A673 (cell line): ENCODE data around the gene GPLD1. TPM values are rescaled to one million over a fixed set of nuclear protein-coding genes. Genes with fewer than 3 reads are reported as not detected.
A peak's percentile ranks its signal among the peaks of the same experiment; 100 is the strongest.

Experiments used
- BruUV-seq: library from RNA; stranded (reverse); fragments of 400-500 nt; replicated peaks from 2 replicates; lab custom pipeline; 2021; lab: Mats Ljungman, UMichigan
- CTCF ChIA-PET: fragments of 300-600 bp; sonication (Branson Sonifier 250); formaldehyde crosslinking; loops from one replicate; lab custom pipeline; 2022; ENCODE audit warnings: antibody characterized with exemption; lab: Charles Lee
- POLR2A ChIA-PET: fragments of 300-600 bp; sonication (Branson Sonifier 250); formaldehyde crosslinking; loops from one replicate; lab custom pipeline; 2022; ENCODE audit warnings: antibody characterized with exemption; ENCODE audit not compliant: low non-redundant PET; lab: Charles Lee
- DNase-seq: peaks from one replicate; pipeline ENCODE4 v3.0.0-alpha.2; 2015; ENCODE audit warnings: low spot score
- H3K27ac ChIP-seq: fragments of 200-600 bp; sonication (generic); 2 replicates; pipeline ENCODE4 v1.5.1; 2016; ENCODE audit warnings: mixed run types, low read depth, mild to moderate bottlenecking, mixed read lengths, antibody characterized with exemption, low read length; ENCODE audit not compliant: poor library complexity, severe bottlenecking
- H3K27me3 ChIP-seq: fragments of 200-600 bp; sonication (generic); replicated peaks from 2 replicates; pipeline ENCODE4 v1.6.1; 2017; ENCODE audit warnings: mixed run types, low read depth, mild to moderate bottlenecking, mixed read lengths, antibody characterized with exemption, low read length; ENCODE audit not compliant: insufficient read depth, poor library complexity
- H3K36me3 ChIP-seq: fragments of 200-600 bp; sonication (generic); 2 replicates; pipeline ENCODE4 v1.6.1; 2016; ENCODE audit warnings: mixed run types, mild to moderate bottlenecking, mixed read lengths, antibody characterized with exemption, low read length; ENCODE audit not compliant: insufficient read depth, poor library complexity, severe bottlenecking
- H3K4me1 ChIP-seq: fragments of 200-600 bp; sonication (generic); 2 replicates; pipeline ENCODE4 v1.6.1; 2017; ENCODE audit warnings: mixed run types, mild to moderate bottlenecking, mixed read lengths, antibody characterized with exemption, low read length; ENCODE audit not compliant: insufficient read depth, poor library complexity, severe bottlenecking
- H3K4me3 ChIP-seq: fragments of 200-600 bp; sonication (generic); 2 replicates; pipeline ENCODE4 v1.5.1; 2016; ENCODE audit warnings: low read depth, mixed run types, mild to moderate bottlenecking, mixed read lengths, low read length; ENCODE audit not compliant: poor library complexity, severe bottlenecking
- H3K9me3 ChIP-seq: fragments of 200-600 bp; sonication (generic); 2 replicates; pipeline ENCODE4 v1.6.1; 2016; ENCODE audit warnings: mixed run types, low read depth, mild to moderate bottlenecking, mixed read lengths, antibody characterized with exemption, low read length; ENCODE audit not compliant: poor library complexity, severe bottlenecking
- CTCF ChIP-seq: fragments of 300-800, 200-600 bp; sonication (generic); conservative IDR thresholded peaks from 2 replicates; pipeline ENCODE4 v1.5.1; 2017; ENCODE audit warnings: low read depth, mild to moderate bottlenecking, antibody characterized with exemption, low read length, moderate library complexity, mixed read lengths
- EZH2 ChIP-seq: fragments of 200-600 bp; sonication (generic); IDR thresholded peaks from 2 replicates; pipeline ENCODE4 v1.6.1; 2017; ENCODE audit warnings: borderline replicate concordance, low read depth, mild to moderate bottlenecking, mixed read lengths, antibody characterized with exemption, low read length; ENCODE audit not compliant: poor library complexity, severe bottlenecking
- intact Hi-C: fragments of 100-400 bp; cut with micrococcal nuclease; formaldehyde crosslinking; loops from one replicate; pipeline ENCODE4 v1.10.0; 2022; ENCODE audit not compliant: unreplicated experiment
- total RNA-seq: library from RNA; stranded (reverse); gene quantifications from 2 replicates; pipeline ENCODE4 v1.2.3, GENCODE V29; 2021

The GPLD1 gene
- total RNA-seq, 1 experiment from 2014 or later = 1.1 TPM

DNA sequence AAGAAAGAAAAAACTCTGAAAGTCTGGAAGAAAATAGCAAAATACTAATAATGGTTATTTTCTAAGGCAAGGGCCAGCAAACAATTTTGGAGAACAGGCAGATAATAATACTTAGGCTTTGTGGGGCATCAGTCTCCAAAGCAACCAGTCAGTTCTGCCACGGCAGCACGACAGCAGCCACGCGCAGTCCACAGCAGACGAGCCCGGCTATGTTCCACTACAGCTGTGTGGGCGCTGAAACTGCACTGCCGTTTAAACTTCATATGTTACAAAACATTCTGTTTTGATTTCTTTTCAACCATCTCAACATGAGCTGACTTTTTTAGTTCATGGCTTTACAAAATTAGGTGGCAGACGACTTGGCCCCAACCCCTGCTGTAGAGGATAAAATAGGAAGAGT lies 56.8 kb downstream of the GPLD1 start:
- POLR2A ChIA-PET = no interaction called here
- Histone ChIP-seq H3K27ac (no peak overlapping the region), H3K36me3 (no peaks in the 10 kb centered on the region), H3K27me3 (no peaks in the 10 kb centered on the region), H3K4me3 (no peak overlapping the region), H3K4me1 (no peaks in the 10 kb centered on the region), H3K9me3 (no peaks in the 10 kb centered on the region)
- intact Hi-C loops = loop anchor here (5.0 kb wide), 1 partner anchor 265 kb away; no protein-coding TSS in a partner anchor
- BruUV-seq = no TSS peak
- TF ChIP-seq EZH2 = no peak
- TF ChIP-seq CTCF = no peak
- CTCF ChIA-PET = interaction anchor here (0.7 kb wide), 1 partner anchor 62 kb away, joined by 6 read pairs; no protein-coding TSS in a partner anchor
- no peak for DNase-seq

DNA sequence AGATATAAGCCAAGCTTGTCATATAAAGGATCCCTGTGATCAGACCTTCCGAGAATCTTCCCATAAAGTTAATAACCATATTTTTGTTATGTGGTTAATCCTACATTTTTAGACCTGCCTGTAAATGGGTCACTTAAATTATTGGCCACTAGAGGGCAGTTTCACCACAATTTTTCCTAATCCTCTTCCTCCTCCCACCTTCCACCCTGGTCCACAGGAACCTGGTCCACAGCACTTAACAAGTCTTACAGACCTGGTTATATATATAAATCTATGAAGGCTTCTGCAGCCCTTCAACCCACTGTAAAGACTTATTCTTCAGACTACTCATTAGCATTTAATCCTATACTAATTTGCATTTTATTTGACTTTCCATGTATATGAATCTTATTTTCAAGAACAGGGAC lies 58.3 kb downstream of the GPLD1 start:
- intact Hi-C loops = loop anchor here (5.0 kb wide), 1 partner anchor 266 kb away; no protein-coding TSS in a partner anchor
- CTCF ChIA-PET = no interaction called here

DNA sequence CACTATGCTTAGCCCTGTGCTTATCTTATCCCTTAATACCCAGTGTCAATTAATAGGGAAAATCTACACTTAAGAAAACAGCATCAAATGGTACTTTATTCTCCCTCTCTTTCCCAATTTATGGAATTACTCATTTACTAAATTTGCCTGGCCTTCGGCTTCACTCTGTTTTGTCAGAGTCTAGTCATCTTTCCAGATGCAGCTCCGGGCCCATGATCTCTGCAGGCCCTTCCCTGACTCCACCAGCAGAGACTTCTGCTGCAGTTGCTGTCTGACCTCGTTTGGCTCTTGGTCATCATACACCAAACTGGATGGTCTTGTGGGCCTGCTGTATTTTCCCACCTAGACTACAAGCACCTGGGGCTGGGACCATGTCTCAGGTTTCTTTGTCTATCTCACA lies 59.3 kb downstream of the GPLD1 start:
- intact Hi-C loops = loop anchor here (5.0 kb wide), 1 partner anchor 267 kb away; no protein-coding TSS in a partner anchor
- no peak for DNase-seq

More for the DNA sequence above, 58.3 kb downstream of the GPLD1 start:
- no peak for TF ChIP-seq EZH2
- peak; percentile 80 for TF ChIP-seq CTCF
- no peak overlapping the region for H3K27ac ChIP-seq
- H3K27me3 ChIP-seq = no peaks in the 10 kb centered on the region
- BruUV-seq = no TSS peak
- H3K4me1 ChIP-seq = no peaks in the 10 kb centered on the region
- H3K9me3 ChIP-seq = no peaks in the 10 kb centered on the region
- POLR2A ChIA-PET = no interaction called here
- H3K4me3 ChIP-seq = no peak overlapping the region
- peaks cover 2% of the 10 kb centered on the region for H3K36me3 ChIP-seq
- DNase-seq = peak; percentile 63

More for the DNA sequence above, 59.3 kb downstream of the GPLD1 start:
- Histone ChIP-seq H3K9me3 (no peaks in the 10 kb centered on the region), H3K27ac (no peak overlapping the region), H3K27me3 (no peaks in the 10 kb centered on the region), H3K4me1 (no peaks in the 10 kb centered on the region), H3K4me3 (no peak overlapping the region), H3K36me3 (peaks cover 12% of the 10 kb centered on the region)
- BruUV-seq = no TSS peak
- CTCF ChIA-PET = no interaction called here
- POLR2A ChIA-PET = no interaction called here
- no peak for TF ChIP-seq EZH2
- no peak for TF ChIP-seq CTCF
